COLO829 (cell line): ENCODE data around the gene MRGPRE.
"Not testable (repeated sequence)": the region's sequence is repeated elsewhere in the genome, so short reads cannot be mapped to it uniquely, and the experiment has no call there.

Experiments
- DNase-seq: peaks from one replicate; pipeline ENCODE4 v3.0.0; 2012; ENCODE audit warnings: low spot score

The MRGPRE gene, protein sequence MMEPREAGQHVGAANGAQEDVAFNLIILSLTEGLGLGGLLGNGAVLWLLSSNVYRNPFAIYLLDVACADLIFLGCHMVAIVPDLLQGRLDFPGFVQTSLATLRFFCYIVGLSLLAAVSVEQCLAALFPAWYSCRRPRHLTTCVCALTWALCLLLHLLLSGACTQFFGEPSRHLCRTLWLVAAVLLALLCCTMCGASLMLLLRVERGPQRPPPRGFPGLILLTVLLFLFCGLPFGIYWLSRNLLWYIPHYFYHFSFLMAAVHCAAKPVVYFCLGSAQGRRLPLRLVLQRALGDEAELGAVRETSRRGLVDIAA

DNA sequence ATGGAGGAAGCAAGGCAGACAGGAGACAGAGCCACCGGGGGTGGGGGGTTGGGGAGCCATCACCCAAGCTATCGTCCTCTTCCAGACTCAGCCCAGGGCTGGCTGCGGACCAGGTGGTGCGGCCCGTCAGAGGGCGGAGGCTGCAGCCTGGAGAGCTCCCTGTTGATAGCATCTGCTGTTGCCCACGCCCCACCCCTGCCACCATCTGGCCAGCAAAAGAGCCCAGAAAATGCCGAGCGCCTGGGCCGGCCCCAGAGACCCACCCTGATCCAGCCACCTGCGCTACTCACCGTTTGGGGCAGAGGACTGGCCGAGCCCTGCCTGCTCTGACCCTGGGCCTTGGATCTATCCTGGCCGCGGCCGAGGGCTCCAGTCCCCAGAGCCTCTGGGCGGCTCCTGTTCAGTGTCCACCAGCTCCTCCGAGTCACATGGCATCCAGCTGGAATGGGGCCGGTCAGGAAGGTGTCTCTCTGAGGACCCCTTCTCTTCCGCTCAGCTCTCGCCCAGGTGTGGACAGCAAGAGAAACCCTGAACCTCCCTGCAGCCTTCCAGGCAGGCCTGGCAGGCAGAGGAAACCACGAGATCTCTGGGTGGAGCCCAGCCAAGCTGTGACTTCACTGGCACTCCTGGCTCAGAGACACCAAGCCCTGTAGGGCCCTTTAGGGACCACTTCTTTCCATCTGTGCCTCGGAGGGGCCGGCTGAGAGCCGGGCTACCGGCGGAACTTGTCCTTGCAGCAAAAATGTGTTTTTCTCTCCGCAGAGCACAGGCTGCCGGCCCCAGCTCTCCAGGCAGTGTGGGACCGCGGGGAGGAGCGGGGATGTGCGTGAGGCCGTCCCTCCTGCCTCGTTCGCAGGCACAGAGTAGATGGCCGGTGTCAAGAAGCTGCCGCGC lies at the start of gene MRGPRE:
Gene MRGPRE, minus strand, starts transcription at position 567 of the 894 bp plus-strand sequence. CDS start 3,618 bp downstream, outside the sequence.
- no peak for DNase-seq

DNA sequence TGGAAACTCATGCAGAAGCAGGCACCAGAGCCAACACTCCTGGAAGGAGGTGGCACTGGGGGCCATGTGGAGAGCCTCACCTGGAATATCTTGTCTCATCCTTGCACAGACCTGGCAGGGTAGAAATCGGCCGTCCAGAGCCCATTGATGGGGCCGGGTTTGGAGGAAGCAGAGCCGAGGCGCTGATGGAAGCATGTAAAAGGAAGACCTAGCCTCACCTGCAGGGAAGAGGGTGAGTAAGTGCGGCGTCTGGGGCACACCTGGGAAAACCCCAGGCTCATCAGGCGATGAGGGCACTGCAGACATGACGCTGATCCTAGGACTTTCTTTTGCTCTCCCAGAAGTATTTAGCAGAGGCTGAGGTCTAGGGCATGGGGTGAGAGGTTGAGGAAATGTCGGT lies 48.9 kb upstream of the MRGPRE start:
- DNase-seq, result not testable (repeated sequence)

DNA sequence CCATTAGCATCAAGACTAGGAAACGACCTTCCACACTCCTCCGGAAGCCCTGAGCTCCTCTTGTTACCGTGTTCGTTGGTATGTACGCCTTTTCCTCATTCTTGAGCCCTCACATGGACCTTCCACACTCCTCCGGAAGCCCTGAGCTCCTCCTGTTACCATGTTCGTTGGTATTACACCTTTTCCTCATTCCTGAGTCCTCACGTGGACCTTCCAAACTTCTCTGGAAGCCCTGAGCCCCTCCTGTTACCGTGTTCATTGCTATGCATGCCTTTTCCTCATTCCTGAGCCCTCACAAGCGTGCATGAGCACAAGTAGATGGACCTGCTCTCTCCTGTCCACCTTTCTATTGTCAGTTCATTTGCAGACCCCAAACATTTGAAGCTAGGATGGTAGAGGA lies 48.4 kb upstream of the MRGPRE start:
- DNase-seq, result not testable (repeated sequence)

DNA sequence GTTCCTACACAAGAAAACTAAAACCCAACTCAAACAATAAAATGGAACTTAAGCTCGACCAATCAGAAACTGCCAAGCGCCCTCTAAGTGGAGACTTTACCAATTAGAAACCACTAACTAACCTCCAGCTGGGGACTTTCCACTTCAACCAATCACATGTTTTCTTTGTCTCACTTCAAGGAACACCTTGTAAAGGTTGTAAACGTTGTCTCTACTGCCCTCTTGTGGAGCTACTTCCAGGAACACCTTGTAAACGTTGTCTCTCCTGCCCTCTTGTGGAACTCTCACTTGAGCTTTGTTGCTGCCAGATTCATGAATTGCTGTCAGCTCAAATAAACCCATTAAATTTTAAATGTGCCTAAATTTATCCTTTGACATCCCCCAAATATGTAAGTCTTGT lies 46.7 kb upstream of the MRGPRE start:
- not testable (repeated sequence) for DNase-seq

DNA sequence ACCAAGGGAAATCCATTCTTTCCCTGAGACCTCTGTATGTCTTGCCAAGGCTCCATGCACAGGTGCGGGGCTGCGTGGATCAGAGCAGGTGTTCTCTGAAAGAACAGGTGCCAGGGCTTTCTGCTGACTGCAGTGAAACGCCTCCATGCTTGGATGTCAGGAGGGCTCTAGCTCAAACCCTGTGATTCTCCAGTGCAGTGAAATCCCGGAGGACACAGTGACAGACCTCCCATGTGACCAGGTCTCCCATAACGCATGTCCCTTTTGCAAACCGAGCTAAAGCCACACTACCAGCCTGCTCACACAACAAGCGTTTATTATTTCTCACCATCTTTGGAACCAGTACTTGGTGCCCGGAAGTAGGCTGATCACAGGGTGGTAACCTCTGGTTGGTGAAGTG lies 41.4 kb upstream of the MRGPRE start:
- DNase-seq, result not testable (repeated sequence)

DNA sequence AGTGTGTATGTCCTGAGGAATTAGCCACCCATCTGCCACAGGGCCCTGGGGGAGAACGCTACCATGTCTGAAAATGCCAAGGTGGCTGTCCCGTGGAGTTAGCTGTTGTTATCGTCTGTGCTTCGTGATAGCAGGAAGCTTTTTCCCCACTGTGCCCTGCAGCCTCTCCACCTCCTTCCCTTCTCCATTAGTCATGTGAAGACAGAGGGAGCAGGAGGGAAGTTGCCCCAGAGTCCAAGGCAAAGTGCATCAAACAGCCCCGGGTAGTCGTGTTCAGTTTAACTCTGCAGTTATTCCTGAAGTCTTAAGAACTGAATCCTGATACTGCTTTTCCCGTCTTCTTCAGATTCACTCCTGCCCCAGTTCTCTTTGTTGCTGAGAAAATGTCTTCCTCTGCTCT lies 30.3 kb upstream of the MRGPRE start:
- DNase-seq, result not testable (repeated sequence)

DNA sequence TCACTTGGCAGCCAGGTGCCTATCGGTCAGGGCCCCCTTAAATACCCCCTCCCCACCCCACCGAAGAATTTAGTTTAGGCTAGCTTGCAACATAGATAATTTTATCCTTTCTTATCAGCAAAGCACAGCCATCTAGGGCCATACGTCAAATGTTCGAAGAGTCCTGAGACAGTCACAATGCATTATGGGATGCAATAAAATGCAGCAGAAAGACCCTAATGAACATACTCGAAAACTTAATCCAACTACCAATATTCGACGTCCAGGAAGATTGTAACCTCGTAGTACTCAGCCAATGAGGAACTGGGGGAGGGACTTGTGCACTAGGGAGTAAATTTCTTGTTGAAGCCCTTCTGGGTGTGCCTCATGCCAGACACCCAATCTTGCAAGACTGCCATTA lies 29.6 kb upstream of the MRGPRE start:
- not testable (repeated sequence) for DNase-seq

DNA sequence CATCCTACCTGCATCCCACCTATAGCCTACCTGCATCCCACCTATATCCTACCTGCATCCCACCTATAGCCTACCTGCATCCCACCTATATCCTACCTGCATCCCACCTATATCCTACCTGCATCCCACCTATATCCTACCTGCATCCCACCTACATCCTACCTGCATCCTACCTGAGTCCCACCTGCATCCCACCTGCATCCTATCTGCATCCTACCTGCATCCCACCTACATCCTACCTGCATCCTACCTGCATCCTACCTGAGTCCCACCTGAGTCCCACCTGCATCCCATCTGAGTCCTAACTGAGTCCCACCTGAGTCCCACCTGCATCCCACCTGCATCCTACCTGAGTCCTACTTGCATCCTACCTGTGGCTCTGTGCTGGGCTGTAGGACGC lies 25.3 kb upstream of the MRGPRE start:
- not testable (repeated sequence) for DNase-seq

DNA sequence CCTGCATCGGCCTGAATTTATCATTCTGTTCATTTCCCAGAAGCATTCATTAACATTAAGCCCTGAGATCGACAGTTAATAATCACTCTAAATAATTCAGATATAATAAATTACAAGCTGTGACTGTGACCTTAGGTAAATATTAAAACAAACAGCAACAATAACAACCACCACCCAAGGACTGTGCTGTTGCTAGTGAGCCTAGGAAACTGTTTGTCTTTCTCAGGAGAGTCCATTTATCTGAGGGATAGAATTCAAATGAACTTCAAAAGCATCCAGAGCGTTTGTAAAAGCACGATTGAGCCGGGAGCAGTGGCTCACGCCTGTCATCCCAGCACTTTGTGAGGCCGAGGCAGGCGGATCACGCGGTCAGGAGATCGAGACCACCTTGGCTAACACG lies 23.0 kb upstream of the MRGPRE start:
- not testable (repeated sequence) for DNase-seq

DNA sequence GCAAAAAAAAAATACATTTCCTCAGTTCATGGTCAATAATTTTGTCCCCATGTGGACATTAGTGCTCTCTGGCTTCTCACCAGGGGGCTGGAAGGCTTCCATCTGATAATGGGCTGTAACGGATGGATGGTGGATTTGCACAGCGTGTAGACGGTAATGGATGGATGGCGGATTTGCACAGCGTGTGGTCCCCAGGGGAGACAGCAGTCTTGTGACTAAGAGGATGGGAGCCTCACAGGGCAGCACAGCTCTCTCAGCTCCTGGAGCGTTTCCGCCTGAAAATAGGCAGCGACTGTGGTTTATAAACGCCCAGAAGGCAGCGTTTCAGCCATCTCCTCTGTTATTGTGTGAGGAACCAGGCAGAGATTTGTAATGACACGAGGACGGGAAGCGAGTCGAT lies 22.6 kb upstream of the MRGPRE start:
- not testable (repeated sequence) for DNase-seq

DNA sequence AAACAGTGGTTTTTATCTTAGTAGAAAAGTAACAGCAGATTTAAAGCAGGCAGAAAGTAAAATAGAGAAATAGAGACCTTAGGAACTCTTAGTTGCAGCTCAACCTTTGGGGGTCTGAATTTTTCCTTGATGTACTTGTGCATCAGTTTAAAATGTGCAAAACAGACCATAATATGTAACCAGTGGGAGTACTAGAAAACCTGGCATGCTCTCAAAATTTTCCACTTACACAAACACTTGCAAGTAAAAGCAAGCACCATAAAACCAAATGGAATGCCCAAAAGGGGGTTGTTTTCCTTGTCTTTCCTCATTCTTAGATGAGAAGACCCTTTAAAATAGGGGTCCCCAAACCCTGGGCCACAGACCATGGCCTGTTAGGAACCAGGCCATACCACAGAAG lies 12.9 kb upstream of the MRGPRE start:
- DNase-seq, result no peak

DNA sequence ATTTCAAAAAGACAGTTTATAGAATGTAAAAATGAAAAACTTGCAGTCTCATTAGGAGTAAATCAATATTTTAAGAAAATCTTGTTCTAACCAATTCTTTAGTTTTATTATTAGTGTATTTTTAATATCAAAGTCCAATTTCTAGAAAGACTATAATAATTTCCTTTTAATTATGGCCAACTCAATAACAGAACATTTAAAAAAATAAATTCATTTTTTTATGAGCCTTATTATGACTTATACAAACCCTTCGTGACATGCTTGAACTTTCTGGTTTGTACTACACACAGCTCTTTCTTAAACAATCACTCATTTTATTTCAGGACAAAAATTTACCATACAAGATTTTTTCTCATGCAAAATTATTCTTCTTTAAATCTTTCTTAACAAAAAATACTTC lies 11.7 kb upstream of the MRGPRE start:
- DNase-seq, result no peak

DNA sequence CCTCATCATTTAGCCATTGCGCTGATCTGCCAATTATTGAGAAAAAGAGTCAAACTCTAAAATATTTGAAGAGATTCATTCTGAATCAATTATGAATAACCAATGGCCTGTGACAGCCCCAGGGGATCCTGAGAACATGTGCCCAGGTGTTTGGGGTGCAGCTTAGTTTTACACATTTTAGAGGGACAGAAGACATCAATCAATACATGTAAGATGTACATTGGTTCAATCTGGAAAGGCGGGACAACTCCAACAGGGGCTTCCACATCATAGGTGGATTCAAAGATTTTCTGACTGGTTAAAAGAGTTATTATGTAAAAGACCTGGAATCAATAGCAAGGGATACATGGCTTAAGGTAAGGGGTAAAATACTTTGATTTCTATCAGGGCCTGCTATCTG lies 4.9 kb upstream of the MRGPRE start:
- no peak for DNase-seq

DNA sequence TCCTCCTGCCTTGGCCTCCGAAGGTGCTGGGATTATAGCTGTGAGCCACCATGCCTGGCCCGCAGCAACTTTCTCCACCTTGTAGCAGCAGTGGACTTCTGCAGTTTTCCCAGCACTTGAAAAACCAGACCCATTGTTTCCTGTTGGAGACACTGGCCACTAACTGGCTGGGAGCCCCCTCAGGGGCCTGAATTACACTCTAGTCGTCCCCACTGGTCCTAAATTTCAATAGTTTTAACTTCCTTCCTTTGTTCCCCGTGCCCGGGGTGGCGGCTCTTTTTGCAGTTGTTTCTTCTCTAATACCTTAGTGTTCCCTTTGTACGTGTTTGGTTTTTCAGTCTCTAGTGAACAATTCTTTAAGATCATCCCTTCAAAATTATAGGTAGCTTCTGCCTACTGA lies 2.6 kb upstream of the MRGPRE start:
- DNase-seq, result no peak

DNA sequence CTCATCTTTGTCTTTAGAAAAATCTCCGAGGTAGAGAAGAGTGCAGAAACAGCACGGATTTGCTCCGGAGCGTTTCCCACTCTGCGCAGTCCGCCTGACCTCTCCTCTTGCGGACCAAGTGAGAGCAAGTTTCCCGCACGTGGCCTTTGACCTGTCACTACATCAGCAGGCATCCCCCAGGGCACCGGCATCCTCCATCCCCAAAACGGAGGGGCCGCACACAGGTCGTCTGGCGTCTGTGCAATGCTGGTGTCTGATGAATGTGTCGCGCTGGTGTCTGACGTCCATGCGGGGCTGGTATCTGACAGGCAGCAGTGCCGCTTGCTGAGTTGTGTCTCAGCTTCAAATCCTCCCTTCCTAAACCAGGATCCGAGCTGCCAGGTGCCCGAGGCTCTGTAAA lies 739 bp upstream of the MRGPRE start:
- DNase-seq, result no peak

DNA sequence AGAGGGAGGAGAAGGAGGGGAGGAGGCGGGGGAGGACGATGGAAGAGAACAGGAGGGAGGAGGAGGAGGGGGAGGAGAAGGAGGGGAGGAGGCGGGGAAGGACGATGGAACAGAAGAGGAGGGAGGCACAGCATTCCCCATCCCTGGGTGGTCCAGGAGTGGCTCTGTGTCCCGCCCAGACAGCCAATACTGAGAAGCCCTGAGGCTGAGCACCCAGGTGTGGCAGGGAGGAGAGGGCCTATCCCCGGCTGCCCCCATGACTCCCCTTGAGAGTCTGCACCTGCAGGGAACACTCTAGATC lies 717 bp downstream of the MRGPRE start:
- no peak for DNase-seq

DNA sequence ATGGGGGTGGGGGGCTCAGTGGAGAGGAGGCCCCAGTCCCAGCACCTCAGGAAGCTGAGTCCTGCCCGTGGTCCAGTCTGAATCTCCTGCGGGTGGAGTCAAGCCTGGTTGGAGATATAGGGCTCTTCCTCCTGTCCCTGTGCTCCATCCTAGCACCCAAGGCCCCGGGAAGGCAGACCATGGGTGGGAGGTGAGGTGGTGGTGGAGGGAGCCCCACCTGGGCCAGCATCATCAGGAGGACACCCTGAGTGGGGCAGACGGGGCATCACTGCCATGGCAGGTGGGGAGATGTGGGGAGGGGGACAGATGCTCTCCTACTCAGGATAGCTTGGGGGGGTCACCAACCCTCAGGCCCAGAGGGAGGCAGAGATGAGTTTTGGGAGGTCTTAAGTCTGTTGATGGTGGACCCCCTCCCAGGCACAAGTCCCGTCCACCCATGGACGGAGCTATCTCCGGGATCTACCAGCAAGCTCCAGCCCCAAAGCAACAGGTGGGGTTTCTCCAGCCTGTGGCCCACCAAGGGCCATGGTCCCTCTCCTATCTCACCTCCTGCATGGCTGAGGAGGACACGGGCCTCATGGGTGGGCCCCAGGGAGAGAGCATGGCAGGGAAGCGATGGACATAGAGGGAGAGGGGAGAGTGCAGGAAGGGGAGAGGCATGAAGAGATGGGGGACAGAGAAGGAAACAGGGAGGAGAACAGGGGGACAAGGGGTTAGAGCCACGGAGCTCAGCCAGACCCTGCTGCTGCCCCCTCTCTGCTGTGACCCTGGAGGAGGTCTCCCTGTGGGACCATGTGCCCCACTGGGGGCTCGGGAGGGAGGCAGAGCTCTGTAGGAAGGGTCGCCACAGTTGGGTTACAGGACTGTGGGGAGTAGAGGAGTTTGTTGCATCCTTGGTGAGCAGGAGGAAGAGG lies 1.3 kb downstream of the MRGPRE start:
- DNase-seq, result no peak

DNA sequence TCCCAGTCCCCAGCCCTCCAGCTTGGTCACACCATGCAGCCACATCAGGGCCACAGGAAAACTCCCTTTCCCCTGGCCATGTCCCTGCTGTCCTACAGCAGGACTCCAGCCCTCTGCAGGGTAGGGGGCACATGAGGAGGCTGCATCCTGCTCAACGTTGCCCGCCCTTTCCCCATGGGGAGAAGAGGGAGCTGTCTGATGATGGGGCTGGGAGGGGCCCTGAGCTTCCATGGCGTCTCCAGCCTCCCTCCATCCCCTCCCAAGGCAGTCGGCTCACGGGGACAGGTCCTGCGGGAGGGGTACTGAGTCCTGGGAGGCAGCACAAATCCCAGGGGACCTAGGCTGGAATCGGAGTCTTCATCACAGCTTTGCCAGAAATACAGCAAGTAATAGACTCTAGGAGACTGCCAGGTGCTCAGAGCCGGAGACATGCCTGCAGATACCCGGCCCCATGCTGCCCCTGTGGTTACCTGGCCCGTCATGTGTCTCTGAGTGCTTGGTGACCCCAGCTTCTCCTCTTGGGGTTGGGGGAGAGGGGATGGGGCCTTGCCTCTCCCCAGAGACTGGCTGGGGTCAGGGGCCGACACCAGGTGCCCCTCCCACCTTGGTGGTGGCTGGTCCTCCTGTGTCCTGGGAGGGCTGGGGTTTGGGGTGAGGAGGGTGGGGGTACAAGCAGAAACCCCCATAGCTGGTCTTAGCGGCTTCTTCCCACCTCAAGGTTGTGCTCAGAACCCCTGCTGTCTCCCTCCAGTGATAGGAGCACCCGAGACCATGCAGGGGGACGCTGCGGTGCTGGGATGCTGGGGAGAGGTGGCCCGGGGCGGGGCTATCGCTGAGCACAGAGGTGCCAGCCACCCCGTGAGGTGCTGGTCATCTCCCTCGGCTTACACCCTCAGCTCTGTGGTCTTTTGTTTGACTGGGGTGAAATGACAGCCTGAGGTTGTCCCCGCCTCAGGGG lies 2.3 kb downstream of the MRGPRE start:
- DNase-seq, result no peak

DNA sequence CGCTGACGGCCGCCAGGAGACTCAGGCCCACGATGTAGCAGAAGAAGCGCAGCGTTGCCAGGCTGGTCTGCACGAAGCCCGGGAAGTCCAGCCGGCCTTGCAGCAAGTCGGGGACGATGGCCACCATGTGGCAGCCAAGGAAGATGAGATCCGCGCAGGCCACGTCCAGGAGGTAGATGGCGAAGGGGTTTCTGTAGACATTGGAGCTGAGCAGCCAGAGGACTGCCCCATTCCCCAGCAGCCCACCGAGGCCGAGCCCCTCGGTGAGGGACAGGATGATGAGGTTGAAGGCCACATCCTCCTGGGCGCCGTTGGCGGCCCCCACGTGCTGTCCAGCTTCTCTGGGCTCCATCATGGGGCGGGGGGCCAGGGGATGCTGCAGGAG lies 3.8 kb downstream of the MRGPRE start:
- no peak for DNase-seq

DNA sequence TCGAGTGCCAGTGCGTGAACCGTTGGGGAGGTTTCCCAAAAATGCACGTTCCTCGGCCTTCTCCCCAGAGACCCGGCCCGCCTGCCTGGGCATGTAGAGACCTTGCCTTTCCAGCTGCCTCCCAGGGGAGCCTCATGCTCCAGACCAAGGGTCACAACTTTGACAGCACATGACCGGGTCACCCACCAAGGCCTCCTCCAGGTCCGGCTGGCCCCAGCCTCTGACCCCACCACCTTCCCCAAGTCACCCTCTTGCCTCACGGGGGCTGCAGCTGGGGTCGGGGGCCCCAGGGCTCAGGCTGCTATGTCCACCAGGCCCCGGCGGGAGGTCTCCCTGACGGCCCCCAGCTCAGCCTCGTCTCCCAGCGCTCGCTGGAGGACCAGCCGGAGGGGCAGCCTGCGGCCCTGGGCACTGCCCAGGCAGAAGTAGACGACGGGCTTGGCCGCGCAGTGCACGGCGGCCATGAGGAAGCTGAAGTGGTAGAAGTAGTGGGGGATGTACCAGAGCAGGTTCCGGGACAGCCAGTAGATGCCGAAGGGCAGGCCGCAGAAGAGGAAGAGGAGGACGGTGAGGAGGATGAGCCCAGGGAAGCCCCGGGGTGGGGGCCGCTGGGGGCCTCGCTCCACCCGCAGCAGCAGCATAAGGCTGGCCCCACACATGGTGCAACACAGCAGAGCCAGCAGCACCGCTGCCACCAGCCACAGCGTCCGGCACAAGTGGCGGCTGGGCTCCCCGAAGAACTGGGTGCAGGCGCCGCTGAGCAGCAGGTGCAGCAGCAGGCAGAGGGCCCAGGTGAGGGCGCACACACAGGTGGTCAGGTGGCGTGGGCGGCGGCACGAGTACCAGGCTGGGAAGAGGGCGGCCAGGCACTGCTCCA lies 4.4 kb downstream of the MRGPRE start:
- no peak for DNase-seq
